ENCODE data around the gene ARF4. TPM values are rescaled to one million over a fixed set of nuclear protein-coding genes. Genes with fewer than 3 reads are reported as not detected.

ARF4 gene
- total and polyA plus RNA-seq, 2 of the 4 experiments (the other 2 are of a cell fraction), result 172 to 412 TPM

- H3K14ac ChIP-seq (replicated peaks; ENCODE audit: low read depth, low read length), result no peak overlapping the region
- H3K56ac ChIP-seq (ENCODE audit: extremely low read depth, insufficient read depth, low read length), result no peak overlapping the region
- dilution Hi-C loops (cut with HindIII; ENCODE audit: low sequenced_read_pairs, unreplicated experiment) (no loop called here), in situ Hi-C loops (cut with MboI; ENCODE audit: low sequenced_read_pairs) (no loop called here), intact Hi-C loops (cut with micrococcal nuclease) (no loop called here)
- POLR2A ChIA-PET (ENCODE audit: unreplicated experiment), result no interaction called here
- no peaks in the 10 kb centered on the region for H4K20me1 ChIP-seq (ENCODE audit: insufficient read depth, low read length)
- H3K9me3 ChIP-seq (ENCODE audit: control insufficient read depth, insufficient read depth, low read length), result no peaks in the 10 kb centered on the region
- no peak overlapping the region for H2BK15ac ChIP-seq (ENCODE audit: low read depth, low read length)
- no peak overlapping the region for H2AK9ac ChIP-seq (replicated peaks; ENCODE audit: low read depth, low read length, poor library complexity)
- ATAC-seq (ENCODE audit: low read depth) (no peak), DNase-seq (no peak)
- H3K9me1 ChIP-seq (ENCODE audit: insufficient read depth, low read length), result no peaks in the 10 kb centered on the region
- H3K27me3 ChIP-seq (ENCODE audit: control insufficient read depth, insufficient read depth, low read length), result peaks cover 1% of the 10 kb centered on the region; the same call in 1 of the 2 replicates
- BruUV-seq (replicated peaks), result no TSS peak
- TF ChIP-seq MXI1 (IDR thresholded peaks at IDR 0.05; ENCODE audit: borderline replicate concordance, low read depth, low read length) (no peak), NFE2L2 (IDR thresholded peaks at IDR 0.05; ENCODE audit: low read depth, low read length) (no peak), USF2 (IDR thresholded peaks at IDR 0.05; ENCODE audit: low read depth, low read length) (no peak), CEBPB (IDR thresholded peaks at IDR 0.05; ENCODE audit: low read depth, low read length) (no peak), RAD21 (IDR thresholded peaks at IDR 0.05; ENCODE audit: low read length) (no peak), BHLHE40 (IDR thresholded peaks at IDR 0.05; ENCODE audit: low read depth, low read length) (no peak), POLR2A (IDR thresholded peaks at IDR 0.05; ENCODE audit: low read depth, low read length) (no peak), MAFK (IDR thresholded peaks at IDR 0.05; ENCODE audit: low read depth, low read length) (no peak), CHD1 (IDR thresholded peaks at IDR 0.05; ENCODE audit: low read depth, low read length) (no peak), SMC3 (IDR thresholded peaks at IDR 0.05; ENCODE audit: low read depth, low read length) (no peak), FOS (IDR thresholded peaks at IDR 0.05; ENCODE audit: low read depth, low read length) (no peak), RCOR1 (IDR thresholded peaks at IDR 0.05; ENCODE audit: insufficient replicate concordance, low read length) (no peak)
- TF ChIP-seq, protein P1, sequence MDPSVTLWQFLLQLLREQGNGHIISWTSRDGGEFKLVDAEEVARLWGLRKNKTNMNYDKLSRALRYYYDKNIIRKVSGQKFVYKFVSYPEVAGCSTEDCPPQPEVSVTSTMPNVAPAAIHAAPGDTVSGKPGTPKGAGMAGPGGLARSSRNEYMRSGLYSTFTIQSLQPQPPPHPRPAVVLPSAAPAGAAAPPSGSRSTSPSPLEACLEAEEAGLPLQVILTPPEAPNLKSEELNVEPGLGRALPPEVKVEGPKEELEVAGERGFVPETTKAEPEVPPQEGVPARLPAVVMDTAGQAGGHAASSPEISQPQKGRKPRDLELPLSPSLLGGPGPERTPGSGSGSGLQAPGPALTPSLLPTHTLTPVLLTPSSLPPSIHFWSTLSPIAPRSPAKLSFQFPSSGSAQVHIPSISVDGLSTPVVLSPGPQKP (IDR thresholded peaks at IDR 0.05; ENCODE audit: borderline replicate concordance, low read depth, low read length), result no peak
- TF ChIP-seq, protein P2, sequence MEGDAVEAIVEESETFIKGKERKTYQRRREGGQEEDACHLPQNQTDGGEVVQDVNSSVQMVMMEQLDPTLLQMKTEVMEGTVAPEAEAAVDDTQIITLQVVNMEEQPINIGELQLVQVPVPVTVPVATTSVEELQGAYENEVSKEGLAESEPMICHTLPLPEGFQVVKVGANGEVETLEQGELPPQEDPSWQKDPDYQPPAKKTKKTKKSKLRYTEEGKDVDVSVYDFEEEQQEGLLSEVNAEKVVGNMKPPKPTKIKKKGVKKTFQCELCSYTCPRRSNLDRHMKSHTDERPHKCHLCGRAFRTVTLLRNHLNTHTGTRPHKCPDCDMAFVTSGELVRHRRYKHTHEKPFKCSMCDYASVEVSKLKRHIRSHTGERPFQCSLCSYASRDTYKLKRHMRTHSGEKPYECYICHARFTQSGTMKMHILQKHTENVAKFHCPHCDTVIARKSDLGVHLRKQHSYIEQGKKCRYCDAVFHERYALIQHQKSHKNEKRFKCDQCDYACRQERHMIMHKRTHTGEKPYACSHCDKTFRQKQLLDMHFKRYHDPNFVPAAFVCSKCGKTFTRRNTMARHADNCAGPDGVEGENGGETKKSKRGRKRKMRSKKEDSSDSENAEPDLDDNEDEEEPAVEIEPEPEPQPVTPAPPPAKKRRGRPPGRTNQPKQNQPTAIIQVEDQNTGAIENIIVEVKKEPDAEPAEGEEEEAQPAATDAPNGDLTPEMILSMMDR (conservative IDR thresholded peaks at IDR 0.05; ENCODE audit: low read depth, low read length), result no peak
- no peak overlapping the region for H2BK120ac ChIP-seq (ENCODE audit: low read depth, low read length)
- no peak overlapping the region for H4K91ac ChIP-seq (ENCODE audit: insufficient read depth, low read depth, low read length)
- H3K4me2 ChIP-seq (ENCODE audit: low read depth, low read length), result no peak overlapping the region
- CTCF ChIA-PET, result no interaction called here
- H3K36me3 ChIP-seq (ENCODE audit: control insufficient read depth, insufficient read depth, low read length), result no peaks in the 10 kb centered on the region
- no peak overlapping the region for H3K4me3 ChIP-seq (ENCODE audit: insufficient read depth, low read depth, low read length)
- no peak overlapping the region for H3K9ac ChIP-seq (ENCODE audit: low read depth, low read length)
- H3K79me1 ChIP-seq (ENCODE audit: low read depth in 1 of 2, low read length in 2 of 2), result no peaks in the 10 kb centered on the region
- H4K8ac ChIP-seq (ENCODE audit: low read depth in 2 of 2, low read length in 2 of 2), result no peak overlapping the region
- no peak overlapping the region for H2AFZ ChIP-seq (replicated peaks; ENCODE audit: low read length, poor library complexity)
- H2BK20ac ChIP-seq (ENCODE audit: low read depth, low read length), result no peak overlapping the region
- H3K18ac ChIP-seq (ENCODE audit: low read depth, low read length), result no peak overlapping the region
- no peak overlapping the region for H4K5ac ChIP-seq (ENCODE audit: low read depth, low read length)
- no peaks in the 10 kb centered on the region for H3K4me1 ChIP-seq (ENCODE audit: control insufficient read depth, insufficient read depth, low read length)
- no peak overlapping the region; the same call in 1 of the 2 replicates for H3K23ac ChIP-seq (ENCODE audit: low read depth, low read length)
- H2AK5ac ChIP-seq (ENCODE audit: low read depth, low read length), result no peak overlapping the region
- H2BK5ac ChIP-seq (ENCODE audit: low read depth, low read length, poor library complexity, severe bottlenecking), result no peak overlapping the region
- no peak overlapping the region for H3K4ac ChIP-seq (ENCODE audit: low read depth, low read length)
- no peak overlapping the region for H3K27ac ChIP-seq (ENCODE audit: insufficient read depth, low read length)
Observed at GRCh38 chr3:57530071-57530608, 67.0 kb downstream of the ARF4 start.

Data from IMR-90 (cell line).